CD4-positive, alpha-beta T cell (primary cell): Measurements from ENCODE around the gene SLC26A5. TPM values are rescaled to one million over a fixed set of nuclear protein-coding genes. Genes with fewer than 3 reads are reported as not detected.

ENCODE experiments used
- ATAC-seq: fragments of 200-7000 bp; cut with Tn5 transposase; one replicate; pipeline ENCODE4 v1.10.0; 2022; ENCODE audit warnings: mild to moderate bottlenecking; ENCODE audit not compliant: poor library complexity
- CTCF ChIA-PET: fragments of 350-600 bp; sonication (Branson Sonifier 250); formaldehyde crosslinking; loops from one replicate; lab custom pipeline; 2021; ENCODE audit warnings: antibody characterized with exemption, inconsistent platforms; lab: Charles Lee
- POLR2A ChIA-PET: fragments of 350-600 bp; sonication (Branson Sonifier 250); formaldehyde crosslinking; loops from one replicate; lab custom pipeline; 2021; ENCODE audit warnings: antibody characterized with exemption, inconsistent platforms; lab: Charles Lee
- DNase-seq, 14 experiments: peaks; one replicate each; pipeline ENCODE4 v3.0.0-alpha.2; 2013 to 2020; ENCODE audit warnings: mixed read lengths in 2 of 14
- H3K27ac ChIP-seq, 2 donors: one replicate each; pipeline versions ENCODE4 v1.5.1 to v1.7.0; 2013; ENCODE audit warnings: low read length in 2 of 2, low read depth in 1 of 2, mild to moderate bottlenecking in 1 of 2
- H3K27me3 ChIP-seq, 2 experiments: 1 replicate in 1 of 2; 2 replicates in 1 of 2; pipeline versions ENCODE4 v1.6.1 to v1.7.0; 2013; ENCODE audit warnings: low read length in 2 of 2, control low read depth in 1 of 2, mild to moderate bottlenecking in 1 of 2, moderate library complexity in 1 of 2; ENCODE audit not compliant: insufficient read depth in 2 of 2, control insufficient read depth in 1 of 2
- H3K36me3 ChIP-seq: one replicate; pipeline ENCODE4 v1.6.1; 2013; ENCODE audit warnings: low read length, control low read depth; ENCODE audit not compliant: insufficient read depth
- H3K4me1 ChIP-seq: one replicate; pipeline ENCODE4 v1.6.1; 2013; ENCODE audit warnings: low read length, control low read depth; ENCODE audit not compliant: insufficient read depth
- H3K4me3 ChIP-seq: one replicate; pipeline ENCODE4 v1.5.1; 2013; ENCODE audit warnings: mild to moderate bottlenecking, low read length, moderate library complexity
- H3K9me3 ChIP-seq, 2 experiments: 1 replicate in 1 of 2; 2 replicates in 1 of 2; pipeline versions ENCODE4 v1.6.1 to v1.7.0; 2013; ENCODE audit warnings: low read length in 2 of 2, mild to moderate bottlenecking in 2 of 2, control low read depth in 1 of 2, moderate library complexity in 1 of 2; ENCODE audit not compliant: control insufficient read depth in 1 of 2, insufficient read depth in 1 of 2
- H3K27ac Mint-ChIP-seq: one replicate; pipeline ENCODE4 v1.8.0; 2020; ENCODE audit warnings: mixed read lengths
- H3K27me3 Mint-ChIP-seq: one replicate; pipeline ENCODE4 v1.8.0; 2021; ENCODE audit warnings: mixed read lengths
- H3K36me3 Mint-ChIP-seq: one replicate; pipeline ENCODE4 v1.8.0; 2021; ENCODE audit warnings: low read depth, mixed read lengths
- H3K4me1 Mint-ChIP-seq: one replicate; pipeline ENCODE4 v1.8.0; 2021; ENCODE audit warnings: low read depth, mixed read lengths
- H3K4me3 Mint-ChIP-seq: one replicate; pipeline ENCODE4 v1.8.0; 2020; ENCODE audit warnings: mild to moderate bottlenecking, mixed read lengths
- H3K9me3 Mint-ChIP-seq: one replicate; pipeline ENCODE4 v1.8.0; 2020; ENCODE audit warnings: mixed read lengths
- CTCF ChIP-seq: fragments of 200-600 bp; IDR thresholded peaks from one replicate; pipeline ENCODE4 v1.8.0; 2022; ENCODE audit warnings: antibody characterized with exemption, mild to moderate bottlenecking
- intact Hi-C, 2 experiments: fragments of 100-400 bp; cut with DNase I in 1 of 2; cut with micrococcal nuclease in 1 of 2; formaldehyde crosslinking; loops; one replicate each; pipeline versions ENCODE4 v1.15.1 to v1.9.0; 2023 to 2025; cut with DNase I, micrococcal nuclease
- total RNA-seq, 174 experiments: library from RNA in 2 of 174; stranded (reverse) in 2 of 174; gene quantifications; one replicate each; pipeline ENCODE4 v1.2.3 and lab custom pipeline; 2021 to 2026

SLC26A5 gene
- total RNA-seq, 2 experiments from 2014 or later: not detected

GRCh38 chr7:103347507-103348267, 98.3 kb downstream of the SLC26A5 start, which contains the start of gene PSMC2:
Gene PSMC2 (plus strand): TSS chr7:103347643. CDS start chr7:103347712, 69 bp downstream.
- Histone ChIP-seq H3K4me1 (peaks cover 47% of the 10 kb centered on the region), H3K27me3 (no peaks in the 10 kb centered on the region), H3K36me3 (peaks cover 19% of the 10 kb centered on the region), H3K27ac (peak within 1 kb of the TSS; percentile 81 to 92), H3K4me3 (peak within 1 kb of the TSS; percentile 96), H3K9me3 (no peaks in the 10 kb centered on the region)
- TF ChIP-seq CTCF: no peak
- Mint-ChIP-seq H3K4me3 (peak within 1 kb of the TSS; percentile 100), H3K36me3 (peaks cover 48% of the 10 kb centered on the region), H3K27me3 (no peaks in the 10 kb centered on the region), H3K4me1 (peaks cover 78% of the 10 kb centered on the region), H3K9me3 (no peaks in the 10 kb centered on the region), H3K27ac (peak within 1 kb of the TSS; percentile 96)
- ChIA-PET CTCF (interaction anchor here (0.6 to 1.5 kb wide), 2 partner anchors 50 to 1571 kb away, joined by 3 to 4 read pairs; partner anchors contain the start of gene PMPCB), POLR2A (interaction anchor here (0.7 to 1.4 kb wide), 11 partner anchors 9 to 1595 kb away, joined by 3 to 7 read pairs (median 4); partner anchors contain the start of genes ARMC10, FBXL13, NAPEPLD and PMPCB)
- peak; percentile 69 to 93 (median 74) for DNase-seq
- ATAC-seq: peak; percentile 55
- intact Hi-C loops: loop anchor here in 1 of 2 experiments (1.0 kb wide), 1 partner anchor 50 kb away; the partner anchor contains the start of gene PMPCB

- Histone ChIP-seq H3K27ac (no peak overlapping the region), H3K9me3 (no peaks in the 10 kb centered on the region), H3K4me1 (peaks cover 41% of the 10 kb centered on the region), H3K4me3 (no peak overlapping the region), H3K27me3 (no peaks in the 10 kb centered on the region), H3K36me3 (peaks cover 13% of the 10 kb centered on the region)
- H3K4me1 Mint-ChIP-seq: peaks cover 75% of the 10 kb centered on the region
- TF ChIP-seq CTCF: no peak
- POLR2A ChIA-PET: interaction anchor here (1.4 kb wide), 1 partner anchor 37 kb away, joined by 4 read pairs; no protein-coding TSS in a partner anchor
- no peaks in the 10 kb centered on the region for H3K27me3 Mint-ChIP-seq
- H3K9me3 Mint-ChIP-seq: no peaks in the 10 kb centered on the region
- no peak for DNase-seq
- ATAC-seq: no peak
- peak overlapping the region; percentile 66 for H3K4me3 Mint-ChIP-seq
- peak overlapping the region; percentile 96 for H3K27ac Mint-ChIP-seq
- CTCF ChIA-PET: interaction anchor here (0.5 to 1.5 kb wide), 2 partner anchors 49 to 322 kb away, joined by 3 to 4 read pairs; partner anchors contain the start of gene PMPCB
- intact Hi-C loops: no loop called here
- peaks cover 43% of the 10 kb centered on the region for H3K36me3 Mint-ChIP-seq
These were observed 99.6 kb downstream of the SLC26A5 start for GRCh38 chr7:103346396-103346795.

GRCh38 chr7:103344453-103345149, 101.4 kb downstream of the SLC26A5 start, which contains the start of gene DNAJC2:
Gene DNAJC2 (minus strand): TSS chr7:103344767. CDS start chr7:103344622, 145 bp downstream.
- no peaks in the 10 kb centered on the region for H3K27me3 Mint-ChIP-seq
- ATAC-seq (peak; percentile 86), DNase-seq (peak; percentile 74 to 95 (median 78))
- ChIA-PET POLR2A (interaction anchor here (0.6 to 1.5 kb wide), 4 partner anchors 9 to 47 kb away, joined by 3 to 6 read pairs (median 3); partner anchors contain the start of gene PMPCB), CTCF (no interaction called here)
- H3K4me1 ChIP-seq: peaks cover 28% of the 10 kb centered on the region
- H3K36me3 Mint-ChIP-seq: peaks cover 51% of the 10 kb centered on the region
- no peaks in the 10 kb centered on the region for H3K27me3 ChIP-seq
- H3K27ac ChIP-seq: peak within 1 kb of the TSS; percentile 73 to 82
- no peaks in the 10 kb centered on the region for H3K9me3 ChIP-seq
- H3K9me3 Mint-ChIP-seq: no peaks in the 10 kb centered on the region
- peak within 1 kb of the TSS; percentile 85 for H3K27ac Mint-ChIP-seq
- TF ChIP-seq CTCF: no peak
- intact Hi-C loops: loop anchor here in 1 of 2 experiments (5.0 kb wide), 3 partner anchors 197 to 863 kb away; partner anchors contain the start of genes ARMC10, NAPEPLD and ORC5
- peaks cover 20% of the 10 kb centered on the region for H3K36me3 ChIP-seq
- peak within 1 kb of the TSS; percentile 94 for H3K4me3 ChIP-seq
- H3K4me3 Mint-ChIP-seq: peak within 1 kb of the TSS; percentile 97
- peaks cover 76% of the 10 kb centered on the region for H3K4me1 Mint-ChIP-seq
